ENCODE results near the gene XYLT1.

DNA sequence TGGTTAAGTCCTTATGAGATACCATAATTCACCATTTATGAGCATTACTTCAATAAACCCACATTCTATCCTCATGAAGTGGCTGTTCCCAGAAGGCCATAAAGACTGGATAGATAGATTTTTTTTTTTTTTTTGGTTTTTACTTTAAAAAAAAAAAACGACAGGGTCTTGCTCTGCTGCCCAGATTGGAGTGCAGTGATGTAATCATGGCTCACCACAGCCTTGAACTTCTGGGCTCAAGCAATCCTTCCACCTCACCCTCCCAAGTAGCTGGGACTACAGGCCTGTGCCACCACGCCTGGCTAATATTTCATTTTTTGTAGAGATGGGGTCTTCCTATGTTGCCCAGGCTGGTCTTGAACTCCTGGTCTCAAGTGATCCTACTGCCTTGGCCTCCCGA is 102.3 kb downstream of the XYLT1 start:
- TF ChIP-seq, protein P1, sequence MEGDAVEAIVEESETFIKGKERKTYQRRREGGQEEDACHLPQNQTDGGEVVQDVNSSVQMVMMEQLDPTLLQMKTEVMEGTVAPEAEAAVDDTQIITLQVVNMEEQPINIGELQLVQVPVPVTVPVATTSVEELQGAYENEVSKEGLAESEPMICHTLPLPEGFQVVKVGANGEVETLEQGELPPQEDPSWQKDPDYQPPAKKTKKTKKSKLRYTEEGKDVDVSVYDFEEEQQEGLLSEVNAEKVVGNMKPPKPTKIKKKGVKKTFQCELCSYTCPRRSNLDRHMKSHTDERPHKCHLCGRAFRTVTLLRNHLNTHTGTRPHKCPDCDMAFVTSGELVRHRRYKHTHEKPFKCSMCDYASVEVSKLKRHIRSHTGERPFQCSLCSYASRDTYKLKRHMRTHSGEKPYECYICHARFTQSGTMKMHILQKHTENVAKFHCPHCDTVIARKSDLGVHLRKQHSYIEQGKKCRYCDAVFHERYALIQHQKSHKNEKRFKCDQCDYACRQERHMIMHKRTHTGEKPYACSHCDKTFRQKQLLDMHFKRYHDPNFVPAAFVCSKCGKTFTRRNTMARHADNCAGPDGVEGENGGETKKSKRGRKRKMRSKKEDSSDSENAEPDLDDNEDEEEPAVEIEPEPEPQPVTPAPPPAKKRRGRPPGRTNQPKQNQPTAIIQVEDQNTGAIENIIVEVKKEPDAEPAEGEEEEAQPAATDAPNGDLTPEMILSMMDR (IDR thresholded peaks at IDR 0.05), result no peak
- no peak for TF ChIP-seq POLR2A (IDR thresholded peaks at IDR 0.05)

All from esophagus squamous epithelium (tissue), 4 donors.